ENCODE results near the gene C4orf50.

DNA sequence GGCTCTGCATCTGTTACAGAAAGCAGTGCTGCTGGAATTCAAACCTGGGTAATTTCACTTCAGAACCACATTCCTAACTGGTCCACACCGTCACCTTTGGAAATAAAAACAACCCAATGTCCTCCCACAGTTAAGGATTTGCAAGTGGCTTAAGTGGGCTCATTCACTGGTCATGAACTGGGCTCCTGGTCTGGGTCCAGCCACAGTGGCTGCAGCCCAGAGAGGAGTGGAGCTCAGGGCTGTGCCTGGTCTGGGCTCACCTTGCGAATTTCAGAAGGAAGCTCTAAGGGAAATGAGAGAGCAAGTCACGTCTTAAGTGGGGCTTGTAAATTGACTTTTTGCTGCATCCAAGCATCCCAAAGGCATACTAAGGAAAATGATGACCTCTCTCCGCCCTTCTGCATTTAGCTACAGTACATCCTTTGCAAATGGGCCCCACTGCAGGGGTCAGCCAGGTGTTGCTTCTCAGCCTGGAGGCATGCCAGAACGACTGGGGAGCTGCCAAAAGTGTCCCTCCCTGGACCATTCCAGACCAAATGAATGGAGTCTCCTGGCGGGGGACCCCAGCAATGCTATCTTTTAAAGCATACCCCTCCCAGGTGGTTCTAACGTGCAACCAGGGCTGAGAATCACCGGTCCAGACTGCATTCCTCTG, 99.8 kb downstream of the C4orf50 start:
- no peak for TF ChIP-seq CTCF (conservative IDR thresholded peaks at IDR 0.05; ENCODE audit: low read depth, low read length)
- TF ChIP-seq, protein P1, sequence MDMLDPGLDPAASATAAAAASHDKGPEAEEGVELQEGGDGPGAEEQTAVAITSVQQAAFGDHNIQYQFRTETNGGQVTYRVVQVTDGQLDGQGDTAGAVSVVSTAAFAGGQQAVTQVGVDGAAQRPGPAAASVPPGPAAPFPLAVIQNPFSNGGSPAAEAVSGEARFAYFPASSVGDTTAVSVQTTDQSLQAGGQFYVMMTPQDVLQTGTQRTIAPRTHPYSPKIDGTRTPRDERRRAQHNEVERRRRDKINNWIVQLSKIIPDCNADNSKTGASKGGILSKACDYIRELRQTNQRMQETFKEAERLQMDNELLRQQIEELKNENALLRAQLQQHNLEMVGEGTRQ (IDR thresholded peaks at IDR 0.05; ENCODE audit: low read depth, low read length), result no peak
- no peak for TF ChIP-seq RAD21 (IDR thresholded peaks at IDR 0.05; ENCODE audit: low read length)

Measured in IMR-90 (cell line).